T-helper 1 cell treated with Interleukin-12 subunit alpha and Interleukin-12 subunit beta and Interleukin-4 antibody, amounts not matched to agents 30 μg/mL and 1 μg/mL, for 36 hours (primary cell): ENCODE measurements around the gene ATP10A.
"Not testable (repeated sequence)": the region's sequence is repeated elsewhere in the genome, so short reads cannot be mapped to it uniquely, and the experiment has no call there.

Source experiments
- H3K27ac Mint-ChIP-seq: one replicate; pipeline ENCODE4 v1.8.0; 2021; ENCODE audit warnings: mild to moderate bottlenecking, mixed read lengths
- H3K27me3 Mint-ChIP-seq: one replicate; pipeline ENCODE4 v1.8.0; 2021; ENCODE audit warnings: low read depth, mixed read lengths
- H3K36me3 Mint-ChIP-seq: one replicate; pipeline ENCODE4 v1.8.0; 2021; ENCODE audit warnings: low read depth, mixed read lengths
- H3K4me1 Mint-ChIP-seq: one replicate; pipeline ENCODE4 v1.8.0; 2021; ENCODE audit warnings: low read depth, mixed read lengths
- H3K4me3 Mint-ChIP-seq: one replicate; pipeline ENCODE4 v1.8.0; 2021; ENCODE audit warnings: mild to moderate bottlenecking, moderate library complexity, mixed read lengths
- H3K9me3 Mint-ChIP-seq: one replicate; pipeline ENCODE4 v1.8.0; 2021; ENCODE audit warnings: mixed read lengths

Gene ATP10A

DNA sequence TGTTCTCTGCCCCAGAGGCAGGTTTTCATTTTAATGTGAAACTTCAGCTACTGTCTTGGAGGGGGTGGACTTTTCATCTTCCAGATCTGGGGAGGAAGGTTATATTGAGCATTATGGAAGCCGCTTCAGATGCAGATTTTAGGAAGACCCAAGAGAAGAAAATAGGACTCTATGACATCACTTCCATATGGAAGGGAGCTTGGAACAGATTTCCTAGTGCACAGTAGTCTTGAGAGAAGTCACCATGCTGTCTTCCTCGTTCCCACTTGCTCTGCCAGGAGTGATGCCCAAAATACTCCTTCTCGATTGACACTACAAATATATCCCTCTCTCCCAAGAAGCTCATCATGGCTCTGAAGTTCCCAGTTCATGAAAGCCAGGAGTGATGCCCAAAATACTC is 197.2 kb downstream of the ATP10A start:
- Mint-ChIP-seq H3K4me1 (no peaks in the 10 kb centered on the region), H3K9me3 (no peaks in the 10 kb centered on the region), H3K4me3 (no peak overlapping the region), H3K27ac (no peak overlapping the region), H3K36me3 (no peaks in the 10 kb centered on the region), H3K27me3 (peaks cover 19% of the 10 kb centered on the region)

DNA sequence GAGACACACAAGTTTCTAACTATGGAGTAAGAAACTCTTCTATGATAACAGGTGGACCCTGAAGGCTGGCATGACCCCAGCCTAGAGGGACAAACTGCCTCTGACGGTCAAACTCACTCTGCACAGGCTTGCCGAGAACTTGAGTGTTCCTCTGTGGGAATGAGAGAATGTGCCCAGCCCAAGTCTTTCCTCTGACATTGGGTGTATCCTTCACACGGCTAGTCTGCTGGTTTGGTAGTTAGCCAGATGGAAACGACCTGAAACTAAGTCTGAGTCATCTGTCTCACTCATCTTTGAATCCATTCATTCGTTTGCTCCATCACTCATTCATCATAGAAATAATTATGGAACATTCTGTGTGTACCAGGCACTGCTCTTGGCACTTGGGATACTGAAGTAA is 198.4 kb downstream of the ATP10A start:
- Mint-ChIP-seq H3K27me3 (peaks cover 8% of the 10 kb centered on the region), H3K36me3 (no peaks in the 10 kb centered on the region), H3K27ac (no peak overlapping the region), H3K9me3 (no peaks in the 10 kb centered on the region), H3K4me1 (no peaks in the 10 kb centered on the region), H3K4me3 (no peak overlapping the region)

DNA sequence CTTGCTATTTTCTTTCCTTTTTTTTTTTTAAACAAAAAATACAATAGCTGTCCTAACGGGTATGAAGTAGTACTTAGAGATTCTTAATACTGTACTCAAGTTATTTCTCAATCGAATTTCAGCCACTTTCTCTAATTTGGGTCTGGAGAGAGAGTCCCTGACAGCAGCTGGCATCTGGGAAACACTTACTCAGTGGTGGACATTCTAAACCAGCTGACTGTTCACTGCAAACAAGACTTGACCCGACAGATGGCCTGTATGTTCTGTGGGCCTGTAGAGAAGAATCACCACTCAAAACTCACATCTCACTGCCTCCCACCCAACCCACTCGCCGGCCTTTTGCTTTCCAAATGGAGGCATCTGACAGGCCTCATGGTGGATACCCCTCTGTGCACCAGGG is 199.6 kb downstream of the ATP10A start:
- no peaks in the 10 kb centered on the region for H3K36me3 Mint-ChIP-seq
- no peak overlapping the region for H3K4me3 Mint-ChIP-seq
- no peaks in the 10 kb centered on the region for H3K27me3 Mint-ChIP-seq
- H3K4me1 Mint-ChIP-seq = no peaks in the 10 kb centered on the region
- H3K9me3 Mint-ChIP-seq = no peaks in the 10 kb centered on the region
- no peak overlapping the region for H3K27ac Mint-ChIP-seq

DNA sequence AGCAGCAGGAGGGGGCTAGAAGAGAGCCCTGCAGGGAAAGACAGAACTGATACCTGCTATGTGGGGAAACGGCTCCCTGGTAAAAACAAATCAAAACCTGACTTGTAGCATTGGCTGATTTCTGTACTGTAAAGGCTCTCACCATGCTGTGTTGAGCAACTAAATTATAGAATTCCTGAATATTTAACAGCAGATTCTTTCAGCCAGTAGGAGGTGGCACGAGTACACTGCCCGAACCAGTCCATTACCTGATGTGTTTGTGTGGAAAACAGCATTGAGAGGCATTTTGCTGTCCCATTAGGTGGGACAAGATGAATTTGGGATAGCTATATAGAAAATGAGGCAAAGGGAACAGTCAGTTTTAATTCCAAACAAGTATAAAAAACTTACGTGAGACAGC is 201.2 kb downstream of the ATP10A start:
- Mint-ChIP-seq H3K4me1 (no peaks in the 10 kb centered on the region), H3K4me3 (no peak overlapping the region), H3K27me3 (no peaks in the 10 kb centered on the region)

DNA sequence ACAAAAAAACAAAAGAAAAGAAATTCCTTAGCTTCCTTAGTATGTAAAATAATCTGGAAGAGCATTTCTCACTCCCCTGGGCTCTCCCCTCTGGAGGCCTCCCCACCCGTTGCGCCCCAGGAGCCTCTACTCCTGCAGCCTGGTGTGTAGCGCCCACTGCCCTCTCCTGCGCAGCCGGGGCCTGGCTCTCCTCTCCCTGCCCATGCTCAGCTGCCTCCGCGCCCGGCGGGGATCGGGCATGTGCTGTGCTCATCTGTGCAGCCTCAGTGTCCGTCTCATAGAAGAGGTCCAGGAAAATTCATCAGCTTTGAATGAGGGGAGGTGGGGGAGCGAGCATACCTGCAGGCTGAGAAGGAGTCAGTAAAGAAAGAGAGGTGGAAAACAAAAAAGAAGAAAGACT is 203.9 kb downstream of the ATP10A start:
- Mint-ChIP-seq H3K27ac (no peak overlapping the region), H3K36me3 (no peaks in the 10 kb centered on the region), H3K4me1 (no peaks in the 10 kb centered on the region), H3K9me3 (no peaks in the 10 kb centered on the region), H3K27me3 (no peaks in the 10 kb centered on the region), H3K4me3 (no peak overlapping the region)

More for the DNA sequence above, 201.2 kb downstream of the ATP10A start:
- Mint-ChIP-seq H3K9me3 (no peaks in the 10 kb centered on the region), H3K27ac (no peak overlapping the region), H3K36me3 (no peaks in the 10 kb centered on the region)

DNA sequence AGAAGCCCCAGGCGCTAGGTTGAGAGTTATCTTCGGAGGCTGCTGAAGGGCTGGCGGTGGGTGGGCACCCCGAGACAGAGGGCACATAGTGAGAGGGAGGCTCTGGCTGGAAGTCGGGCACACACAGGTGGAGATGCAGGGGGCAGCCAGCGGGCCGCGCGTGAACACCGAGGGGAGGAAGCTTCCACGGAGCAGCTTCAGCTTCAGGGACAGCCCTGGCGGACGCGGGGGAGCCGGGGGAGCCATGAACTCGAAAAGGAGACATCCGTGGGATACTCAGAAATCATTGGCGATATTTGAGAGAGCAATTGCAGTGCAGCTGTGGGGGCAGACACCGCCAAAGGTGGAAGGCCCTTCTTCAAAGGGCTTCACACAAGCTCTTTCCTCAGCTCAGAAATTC is 204.6 kb downstream of the ATP10A start:
- Mint-ChIP-seq H3K36me3 (no peaks in the 10 kb centered on the region), H3K27ac (no peak overlapping the region), H3K4me3 (no peak overlapping the region), H3K9me3 (no peaks in the 10 kb centered on the region), H3K27me3 (no peaks in the 10 kb centered on the region), H3K4me1 (no peaks in the 10 kb centered on the region)

DNA sequence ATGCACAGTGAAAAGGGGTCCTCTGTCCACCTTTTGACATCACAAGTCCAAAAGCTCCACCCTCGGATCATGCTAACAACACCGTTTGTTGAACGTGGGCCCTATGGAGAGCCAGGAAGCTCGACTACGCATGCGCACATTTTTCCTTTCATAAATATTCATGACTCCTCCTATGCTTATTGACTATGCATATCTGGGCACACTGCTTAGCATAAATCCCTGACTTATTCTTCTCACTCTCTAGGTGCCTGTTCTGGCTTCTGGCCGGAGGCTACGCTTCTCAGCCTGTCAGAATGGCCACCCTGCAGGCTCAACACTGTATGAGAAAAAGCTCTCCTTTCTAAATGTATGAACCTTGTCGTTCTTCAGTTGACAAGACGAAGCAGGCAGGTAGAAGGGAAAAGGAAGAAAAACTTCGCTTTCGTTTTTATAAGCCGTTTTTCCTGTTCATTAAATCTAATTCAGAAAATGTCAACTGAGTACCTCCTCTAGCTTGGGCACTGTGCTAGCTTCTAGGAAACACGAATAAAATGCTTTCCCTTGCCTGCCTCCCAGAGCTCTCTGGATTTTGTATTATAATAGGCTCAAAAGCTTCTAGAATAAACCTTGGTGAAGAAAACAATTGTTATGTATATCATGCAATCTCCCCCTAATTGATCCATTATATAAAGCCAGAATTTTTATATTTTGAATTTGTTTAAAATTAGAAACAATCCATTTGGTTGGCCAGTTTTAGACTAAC is 207.7 kb downstream of the ATP10A start:
- Mint-ChIP-seq H3K4me1 (peaks cover 5% of the 10 kb centered on the region), H3K9me3 (no peaks in the 10 kb centered on the region), H3K27me3 (peaks cover 3% of the 10 kb centered on the region), H3K27ac (no peak overlapping the region), H3K4me3 (no peak overlapping the region), H3K36me3 (no peaks in the 10 kb centered on the region)

DNA sequence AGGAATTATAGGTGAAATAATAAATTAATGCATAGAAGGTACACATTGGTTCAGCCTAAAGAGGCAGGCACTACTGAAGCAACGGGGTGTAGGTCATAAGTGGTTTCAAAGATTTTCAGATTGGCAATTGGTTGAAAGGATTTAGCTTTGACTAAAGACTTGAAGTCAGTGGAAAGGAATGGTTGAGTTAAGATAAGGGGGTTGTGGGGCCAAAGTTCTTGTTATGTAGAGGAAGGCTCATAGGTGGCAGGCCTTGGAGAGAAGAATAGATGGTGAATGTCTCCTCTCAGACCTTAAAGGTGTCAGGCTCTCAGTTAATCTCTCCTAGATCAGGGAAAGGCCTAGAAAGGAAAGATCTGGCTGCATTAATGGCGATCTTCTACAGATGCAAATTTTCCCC is 209.8 kb downstream of the ATP10A start:
- H3K4me3 Mint-ChIP-seq = no peak overlapping the region
- H3K9me3 Mint-ChIP-seq = no peaks in the 10 kb centered on the region
- H3K27me3 Mint-ChIP-seq = peaks cover 3% of the 10 kb centered on the region
- peaks cover 5% of the 10 kb centered on the region for H3K4me1 Mint-ChIP-seq
- H3K36me3 Mint-ChIP-seq = no peaks in the 10 kb centered on the region
- H3K27ac Mint-ChIP-seq = no peak overlapping the region

DNA sequence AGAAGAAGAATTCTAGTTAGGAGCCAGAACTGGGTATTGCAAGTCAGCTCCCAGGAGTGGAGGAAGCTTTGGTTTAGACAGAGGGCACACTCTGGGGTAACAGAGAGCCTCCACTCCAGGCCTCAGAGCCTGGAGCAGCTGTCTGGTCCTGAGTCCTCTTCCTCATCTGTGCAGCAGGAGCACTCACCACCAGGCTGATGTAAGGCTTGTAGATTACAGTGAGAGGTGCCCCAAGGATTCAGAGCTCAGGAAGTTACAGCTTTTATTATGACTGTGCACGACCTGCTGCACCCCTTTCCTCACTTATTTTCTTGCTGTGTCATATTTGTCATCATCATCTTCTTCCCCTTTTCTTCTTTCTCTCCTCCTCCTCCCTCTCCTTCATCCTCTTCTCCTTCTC is 210.4 kb downstream of the ATP10A start:
- Mint-ChIP-seq H3K4me1 (peaks cover 5% of the 10 kb centered on the region), H3K27ac (no peak overlapping the region), H3K4me3 (no peak overlapping the region), H3K36me3 (no peaks in the 10 kb centered on the region), H3K9me3 (no peaks in the 10 kb centered on the region), H3K27me3 (peaks cover 6% of the 10 kb centered on the region)

DNA sequence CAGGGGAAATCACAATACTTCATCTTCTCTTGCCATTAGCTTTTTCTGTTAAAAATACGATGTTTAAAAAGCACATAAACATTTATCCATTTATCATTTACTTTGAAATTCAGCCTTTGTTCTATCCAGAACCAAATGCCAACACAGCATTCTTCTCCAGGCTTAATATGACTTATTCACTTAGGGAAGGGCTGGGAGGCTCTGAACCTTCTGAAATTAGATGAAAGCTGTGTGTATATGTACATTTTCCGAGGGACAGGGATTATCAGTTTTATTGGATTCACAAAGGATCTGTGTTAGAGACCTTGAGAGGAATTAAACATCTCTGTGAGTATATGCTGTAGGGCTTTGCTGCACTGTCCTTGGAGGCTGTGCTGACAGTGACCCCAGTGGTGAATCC is 213.7 kb downstream of the ATP10A start:
- peaks cover 5% of the 10 kb centered on the region for H3K4me1 Mint-ChIP-seq
- peaks cover 11% of the 10 kb centered on the region for H3K27me3 Mint-ChIP-seq
- no peaks in the 10 kb centered on the region for H3K9me3 Mint-ChIP-seq
- H3K27ac Mint-ChIP-seq = no peak overlapping the region
- H3K4me3 Mint-ChIP-seq = no peak overlapping the region
- no peaks in the 10 kb centered on the region for H3K36me3 Mint-ChIP-seq

DNA sequence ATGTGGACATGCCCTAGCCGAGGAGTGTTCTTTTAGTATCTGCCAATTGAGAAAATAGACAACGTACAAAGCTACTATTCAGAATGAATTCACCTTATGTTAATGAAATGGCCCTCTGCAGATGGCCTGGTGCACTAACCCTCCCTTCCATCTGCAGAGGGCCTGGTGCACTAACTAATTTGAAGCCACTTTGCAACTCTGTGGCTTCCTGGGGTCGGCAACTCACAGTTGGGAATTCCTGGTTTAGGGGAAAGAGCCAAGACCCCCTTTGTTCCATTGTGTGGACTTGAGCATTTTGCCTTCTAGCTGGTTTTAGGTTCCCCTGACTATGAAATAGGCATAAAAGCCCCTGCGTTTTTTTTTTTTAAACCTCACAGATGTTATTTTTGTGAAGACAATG is 220.0 kb downstream of the ATP10A start:
- Mint-ChIP-seq H3K9me3 (no peaks in the 10 kb centered on the region), H3K4me1 (no peaks in the 10 kb centered on the region), H3K27me3 (peaks cover 24% of the 10 kb centered on the region), H3K27ac (no peak overlapping the region), H3K4me3 (no peak overlapping the region), H3K36me3 (no peaks in the 10 kb centered on the region)

DNA sequence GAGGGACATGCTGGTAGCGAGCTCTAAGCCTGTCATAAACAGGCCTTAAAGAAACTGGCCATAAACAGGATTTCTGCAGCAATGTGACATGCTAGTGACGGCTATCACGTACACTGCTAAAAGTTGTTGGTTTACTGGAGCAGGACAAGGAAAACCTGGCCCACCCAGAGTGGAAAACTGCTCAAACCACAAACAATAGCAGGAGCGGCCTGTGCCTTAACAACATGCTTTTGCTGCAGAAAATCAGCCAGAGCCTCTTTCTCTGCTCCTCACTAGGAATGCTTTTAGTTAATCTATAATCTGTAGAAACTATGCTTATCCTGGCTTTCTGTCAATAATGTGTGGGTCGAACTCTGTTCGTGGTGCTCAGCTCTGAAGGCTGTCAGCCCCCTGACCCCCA is 221.4 kb downstream of the ATP10A start:
- Mint-ChIP-seq H3K4me1 (no peaks in the 10 kb centered on the region), H3K36me3 (no peaks in the 10 kb centered on the region), H3K27me3 (peaks cover 19% of the 10 kb centered on the region), H3K27ac (no peak overlapping the region), H3K9me3 (no peaks in the 10 kb centered on the region), H3K4me3 (no peak overlapping the region)

DNA sequence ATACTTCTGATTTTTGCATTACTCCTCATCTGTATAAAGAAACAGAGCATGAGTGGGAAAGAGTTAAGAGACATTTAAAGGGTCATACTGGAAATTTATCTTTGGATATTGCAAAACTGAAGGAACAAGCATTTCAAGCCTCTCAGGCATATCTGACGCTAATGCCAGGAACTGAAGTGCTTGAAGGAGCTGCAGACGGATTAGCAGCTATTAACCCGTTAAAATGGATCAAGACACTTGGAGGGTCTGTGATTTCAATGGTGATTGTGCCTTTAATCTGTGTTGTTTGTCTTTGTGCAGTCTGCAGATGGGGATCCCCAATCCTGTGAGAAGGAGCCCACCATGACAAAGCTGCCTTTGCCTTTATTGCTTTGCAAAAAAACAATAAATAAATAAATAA is 221.8 kb downstream of the ATP10A start:
- Mint-ChIP-seq H3K9me3 (no peaks in the 10 kb centered on the region), H3K27ac (no peak overlapping the region), H3K4me1 (no peaks in the 10 kb centered on the region), H3K27me3 (peaks cover 19% of the 10 kb centered on the region), H3K4me3 (no peak overlapping the region), H3K36me3 (no peaks in the 10 kb centered on the region)

DNA sequence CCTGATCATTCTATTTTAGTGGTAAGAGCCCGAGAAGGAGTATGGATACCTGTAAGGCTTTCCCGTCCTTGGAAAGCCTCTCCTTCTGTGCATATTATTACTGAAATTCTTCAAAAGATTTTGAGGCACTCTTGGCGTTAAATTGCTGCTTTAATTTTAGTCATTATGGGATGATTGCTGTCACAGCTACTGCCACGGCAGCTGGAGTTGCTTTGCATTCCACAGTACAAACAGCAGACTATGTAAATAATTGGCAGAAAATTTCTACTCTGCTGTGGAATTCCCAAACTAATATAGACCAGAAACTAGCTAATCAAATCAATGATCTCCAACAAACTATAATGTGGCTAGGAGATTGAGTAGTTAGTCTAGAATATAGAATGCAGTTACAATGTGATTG is 222.2 kb downstream of the ATP10A start:
- H3K36me3 Mint-ChIP-seq, H3K4me1 Mint-ChIP-seq, H3K27ac Mint-ChIP-seq, H3K9me3 Mint-ChIP-seq, H3K4me3 Mint-ChIP-seq: not testable (repeated sequence)
- peaks cover 19% of the 10 kb centered on the region for H3K27me3 Mint-ChIP-seq

DNA sequence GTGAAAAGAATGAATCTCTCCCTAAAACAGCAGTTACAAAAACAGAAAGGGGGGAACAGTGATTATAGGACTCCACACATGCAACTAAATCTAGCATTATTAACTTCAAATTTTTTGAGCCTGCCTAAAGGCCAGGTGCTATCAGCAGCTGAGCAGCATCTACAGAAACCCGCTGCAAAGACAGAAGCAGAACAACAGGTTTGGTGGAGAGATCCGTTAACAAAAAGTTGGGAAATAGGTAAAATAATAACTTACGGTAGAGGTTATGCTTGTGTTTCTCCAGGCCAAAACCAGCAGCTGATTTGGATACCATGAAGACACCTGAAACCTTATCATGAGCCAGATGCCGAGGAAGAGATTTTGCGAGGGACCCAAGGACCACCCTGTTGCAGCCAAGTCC is 222.7 kb downstream of the ATP10A start:
- Mint-ChIP-seq H3K36me3 (no peaks in the 10 kb centered on the region), H3K27ac (no peak overlapping the region), H3K4me3 (no peak overlapping the region), H3K9me3 (no peaks in the 10 kb centered on the region), H3K27me3 (peaks cover 19% of the 10 kb centered on the region), H3K4me1 (no peaks in the 10 kb centered on the region)

DNA sequence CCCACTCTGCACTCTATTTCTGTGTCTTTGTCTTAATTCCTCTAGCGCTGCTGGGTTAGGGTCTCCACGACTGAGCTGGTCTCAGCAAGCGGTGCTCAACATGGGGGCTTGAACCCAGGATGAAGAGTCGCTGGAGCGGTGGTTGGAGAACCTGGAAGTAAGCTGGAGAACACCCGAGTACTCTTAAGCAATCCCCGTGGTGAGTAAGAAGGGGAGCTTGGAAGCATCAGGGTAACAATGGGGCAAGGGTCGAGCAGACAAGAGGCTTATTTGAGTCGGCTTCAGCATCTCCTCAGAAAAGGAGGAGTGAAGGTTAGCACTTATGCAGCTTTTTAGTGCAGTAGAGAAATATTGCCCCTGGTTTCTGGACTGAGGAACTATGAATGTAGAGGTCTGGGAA is 226.6 kb downstream of the ATP10A start:
- not testable (repeated sequence) for H3K36me3 Mint-ChIP-seq, H3K27me3 Mint-ChIP-seq, H3K4me1 Mint-ChIP-seq, H3K9me3 Mint-ChIP-seq, H3K4me3 Mint-ChIP-seq, H3K27ac Mint-ChIP-seq
